HepG2 (cell line): ENCODE data around the gene SERHL2.
"Not testable (repeated sequence)": the region's sequence is repeated elsewhere in the genome, so short reads cannot be mapped to it uniquely, and the experiment has no call there.

Experiments used
- CREM ChIP-seq, 2 experiments: sonication (generic) in 1 of 2; formaldehyde crosslinking in 1 of 2; IDR thresholded peaks; 2 replicates each; pipeline versions ENCODE4 v1.4.0 to v1.6.1; 2016 to 2020; ENCODE audit warnings: antibody characterized with exemption in 1 of 2, mild to moderate bottlenecking in 1 of 2, missing genetic modification reagents in 1 of 2
- PATZ1 ChIP-seq: sonication (generic); formaldehyde crosslinking; IDR thresholded peaks from 2 replicates; pipeline ENCODE4 v1.4.0; 2020; ENCODE audit warnings: missing genetic modification reagents
- TAF1 ChIP-seq: sonication (generic); formaldehyde crosslinking; IDR thresholded peaks from 2 replicates; pipeline ENCODE4 v1.4.0; 2020; ENCODE audit warnings: missing genetic modification reagents

DNA sequence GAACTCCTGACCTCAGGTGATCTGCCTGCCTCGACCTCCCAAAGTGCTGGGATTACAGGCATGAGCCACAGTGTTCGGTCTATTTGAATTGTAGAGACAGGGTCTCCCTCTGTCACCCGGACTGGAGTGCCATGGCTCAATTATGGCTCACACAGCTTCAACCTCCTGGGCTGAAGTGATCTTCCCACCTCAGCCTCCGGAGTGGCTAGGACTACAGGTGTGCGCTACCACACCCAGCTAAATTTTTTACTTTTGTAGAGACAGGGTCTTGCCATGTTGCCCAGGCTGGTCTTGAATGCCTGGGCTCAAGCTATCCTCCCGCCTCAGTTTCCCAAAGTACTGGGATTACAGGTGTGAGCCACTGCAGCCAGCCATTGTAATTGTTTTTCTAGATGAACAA lies 14.2 kb downstream of the SERHL2 start:
- TF ChIP-seq TAF1 (CRISPR knock-in tag); PATZ1 (CRISPR knock-in tag); CREM (IDR thresholded peaks at IDR 0.05); CREM (CRISPR knock-in tag; IDR thresholded peaks at IDR 0.05): not testable (repeated sequence)
